KMS-11 (cell line): ENCODE data around the gene HSF2.

Source experiments
- H2AFZ ChIP-seq: fragments of 200-600 bp; sonication (generic); 2 replicates; pipeline ENCODE4 v1.6.1; 2016; ENCODE audit warnings: antibody characterized with exemption, mixed run types, low read depth
- H3K27ac ChIP-seq: fragments of 200-600 bp; sonication (generic); 2 replicates; pipeline ENCODE4 v1.6.1; 2016; ENCODE audit warnings: mild to moderate bottlenecking, mixed run types
- H3K27me3 ChIP-seq: fragments of 200-600 bp; sonication (generic); 2 replicates; pipeline ENCODE4 v1.6.1; 2017; ENCODE audit warnings: mild to moderate bottlenecking, low read depth, mixed run types, moderate library complexity; ENCODE audit not compliant: insufficient read depth
- H3K36me3 ChIP-seq: fragments of 200-600 bp; sonication (generic); 2 replicates; pipeline ENCODE4 v1.6.1; 2017; ENCODE audit warnings: mild to moderate bottlenecking, mixed run types; ENCODE audit not compliant: insufficient read depth
- H3K4me1 ChIP-seq: fragments of 200-600 bp; sonication (generic); 2 replicates; pipeline ENCODE4 v1.6.1; 2016; ENCODE audit warnings: mild to moderate bottlenecking, low read depth, mixed run types; ENCODE audit not compliant: poor library complexity, severe bottlenecking
- H3K4me2 ChIP-seq: fragments of 200-600 bp; sonication (generic); 2 replicates; pipeline ENCODE4 v1.7.0; 2016; ENCODE audit warnings: mild to moderate bottlenecking, mixed run types
- H3K4me3 ChIP-seq: fragments of 200-600 bp; sonication (generic); IDR thresholded peaks from 2 replicates; pipeline ENCODE4 v1.6.1; 2017; ENCODE audit warnings: low read depth, low read length, mixed read lengths; ENCODE audit not compliant: insufficient read depth
- H3K79me2 ChIP-seq: fragments of 200-600 bp; sonication (generic); 2 replicates; pipeline ENCODE4 v1.6.1; 2016; ENCODE audit warnings: low read depth, mixed run types; ENCODE audit not compliant: insufficient read depth
- H3K9ac ChIP-seq: fragments of 200-600 bp; sonication (generic); 2 replicates; pipeline ENCODE4 v1.6.1; 2016; ENCODE audit warnings: mild to moderate bottlenecking, mixed run types
- H4K20me1 ChIP-seq: fragments of 200-600 bp; sonication (generic); 2 replicates; pipeline ENCODE4 v1.6.1; 2016; ENCODE audit warnings: mild to moderate bottlenecking, mixed run types; ENCODE audit not compliant: insufficient read depth
- TF ChIP-seq, protein P1 (sequence below): fragments of 200-600 bp; sonication (generic); conservative IDR thresholded peaks from 2 replicates; pipeline ENCODE4 v1.6.1; 2017; ENCODE audit warnings: low read depth, mild to moderate bottlenecking, antibody characterized with exemption, low read length, moderate library complexity, mixed read lengths

Gene HSF2

DNA sequence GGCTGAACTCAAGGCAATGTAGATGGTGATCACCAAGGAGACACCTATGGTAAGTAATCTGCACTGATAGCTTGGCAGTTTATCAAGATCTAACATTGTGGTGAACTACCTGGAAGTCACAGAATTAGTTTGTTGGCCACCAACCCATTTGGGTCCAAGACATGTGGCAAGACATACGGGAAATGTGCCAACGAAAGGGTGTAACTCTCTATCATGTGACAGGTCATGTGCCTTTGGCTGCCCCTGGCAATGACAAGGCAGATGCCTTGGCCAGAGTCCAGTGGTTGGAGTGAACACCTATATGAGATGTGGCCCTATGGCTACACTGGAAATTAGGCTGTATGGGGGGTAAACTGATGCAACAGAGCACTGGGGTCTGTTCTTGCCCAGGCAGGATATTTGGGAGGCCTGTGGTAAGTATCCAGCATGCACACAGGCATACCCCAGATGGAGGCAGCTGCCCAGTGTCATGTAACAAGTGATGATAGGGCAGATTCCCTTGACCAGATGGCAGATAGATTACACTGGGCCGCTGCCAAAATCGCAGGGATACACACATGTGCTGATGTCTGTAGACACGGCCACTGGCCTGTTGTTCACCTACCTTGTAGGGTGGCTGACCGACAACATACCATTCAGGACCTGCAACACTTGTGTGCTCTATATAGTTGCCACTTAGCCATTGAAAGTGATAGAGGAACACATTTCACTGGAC, 35.5 kb upstream of the HSF2 start:
- Histone ChIP-seq H3K79me2 (no peaks in the 10 kb centered on the region), H2AFZ (no peak overlapping the region), H3K27ac (no peak overlapping the region), H3K36me3 (no peaks in the 10 kb centered on the region), H4K20me1 (no peaks in the 10 kb centered on the region), H3K9ac (no peak overlapping the region), H3K4me2 (no peak overlapping the region), H3K4me1 (no peaks in the 10 kb centered on the region), H3K27me3 (no peaks in the 10 kb centered on the region), H3K4me3 (no peak overlapping the region)
- TF ChIP-seq, protein P1, sequence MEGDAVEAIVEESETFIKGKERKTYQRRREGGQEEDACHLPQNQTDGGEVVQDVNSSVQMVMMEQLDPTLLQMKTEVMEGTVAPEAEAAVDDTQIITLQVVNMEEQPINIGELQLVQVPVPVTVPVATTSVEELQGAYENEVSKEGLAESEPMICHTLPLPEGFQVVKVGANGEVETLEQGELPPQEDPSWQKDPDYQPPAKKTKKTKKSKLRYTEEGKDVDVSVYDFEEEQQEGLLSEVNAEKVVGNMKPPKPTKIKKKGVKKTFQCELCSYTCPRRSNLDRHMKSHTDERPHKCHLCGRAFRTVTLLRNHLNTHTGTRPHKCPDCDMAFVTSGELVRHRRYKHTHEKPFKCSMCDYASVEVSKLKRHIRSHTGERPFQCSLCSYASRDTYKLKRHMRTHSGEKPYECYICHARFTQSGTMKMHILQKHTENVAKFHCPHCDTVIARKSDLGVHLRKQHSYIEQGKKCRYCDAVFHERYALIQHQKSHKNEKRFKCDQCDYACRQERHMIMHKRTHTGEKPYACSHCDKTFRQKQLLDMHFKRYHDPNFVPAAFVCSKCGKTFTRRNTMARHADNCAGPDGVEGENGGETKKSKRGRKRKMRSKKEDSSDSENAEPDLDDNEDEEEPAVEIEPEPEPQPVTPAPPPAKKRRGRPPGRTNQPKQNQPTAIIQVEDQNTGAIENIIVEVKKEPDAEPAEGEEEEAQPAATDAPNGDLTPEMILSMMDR: no peak

DNA sequence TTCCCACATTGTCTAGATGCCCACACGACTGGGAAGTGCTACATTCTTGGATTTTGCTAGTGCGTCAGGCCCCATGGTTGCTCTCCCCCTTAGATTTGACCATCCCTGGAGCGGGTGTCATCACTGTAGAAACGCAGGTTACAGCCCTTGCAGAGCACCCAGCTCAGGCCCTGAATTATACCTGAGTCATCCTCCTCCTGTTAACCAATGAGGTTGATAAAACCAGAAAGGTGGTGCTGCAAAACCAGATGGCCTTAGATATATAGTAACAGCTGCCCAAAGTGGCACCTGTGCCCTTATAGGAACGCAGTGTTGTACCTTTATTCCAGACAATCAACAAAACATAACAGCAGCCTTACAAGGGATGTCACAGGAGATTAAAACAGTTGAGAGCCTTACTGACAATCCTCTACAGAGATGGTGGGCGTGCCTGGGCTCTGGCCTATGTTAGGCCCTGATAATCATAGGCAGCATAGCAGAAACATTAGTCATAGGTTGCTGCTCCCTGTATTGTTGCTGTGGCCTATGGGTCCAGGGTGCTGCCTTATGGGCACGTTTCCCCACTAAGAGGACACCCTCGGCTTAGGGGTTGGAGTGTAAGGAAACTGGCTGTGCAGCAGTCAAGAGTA, 33.6 kb upstream of the HSF2 start:
- Histone ChIP-seq H3K4me1 (no peaks in the 10 kb centered on the region), H3K27ac (no peak overlapping the region), H3K4me2 (no peak overlapping the region), H4K20me1 (no peaks in the 10 kb centered on the region), H3K9ac (no peak overlapping the region), H3K27me3 (no peaks in the 10 kb centered on the region), H3K36me3 (no peaks in the 10 kb centered on the region), H2AFZ (no peak overlapping the region), H3K79me2 (no peaks in the 10 kb centered on the region), H3K4me3 (no peak overlapping the region)
- TF ChIP-seq, protein P1: no peak

DNA sequence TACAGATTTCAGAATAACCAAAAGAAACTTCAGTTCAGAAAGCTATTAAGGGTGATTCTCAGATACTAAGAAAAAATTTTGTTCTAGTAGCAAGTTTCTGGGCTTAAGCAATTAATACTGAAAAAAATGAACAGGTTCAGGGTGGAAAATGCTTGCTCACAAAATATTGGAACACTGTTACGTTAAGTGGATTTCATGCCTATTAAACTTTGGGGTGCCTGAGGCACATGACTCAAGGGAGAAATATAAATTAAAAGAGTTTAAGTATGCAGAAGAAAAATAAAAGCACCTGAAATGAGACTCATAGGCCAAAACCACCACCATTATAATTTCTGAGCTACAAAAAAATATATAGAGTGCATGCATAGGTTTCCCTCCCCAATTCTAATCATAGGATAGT, 32.3 kb upstream of the HSF2 start:
- Histone ChIP-seq H3K79me2 (no peaks in the 10 kb centered on the region), H2AFZ (no peak overlapping the region), H3K9ac (no peak overlapping the region), H3K27ac (no peak overlapping the region), H3K36me3 (no peaks in the 10 kb centered on the region), H3K4me1 (no peaks in the 10 kb centered on the region), H3K4me2 (no peak overlapping the region), H3K27me3 (no peaks in the 10 kb centered on the region), H4K20me1 (no peaks in the 10 kb centered on the region), H3K4me3 (no peak overlapping the region)
- TF ChIP-seq, protein P1: no peak

DNA sequence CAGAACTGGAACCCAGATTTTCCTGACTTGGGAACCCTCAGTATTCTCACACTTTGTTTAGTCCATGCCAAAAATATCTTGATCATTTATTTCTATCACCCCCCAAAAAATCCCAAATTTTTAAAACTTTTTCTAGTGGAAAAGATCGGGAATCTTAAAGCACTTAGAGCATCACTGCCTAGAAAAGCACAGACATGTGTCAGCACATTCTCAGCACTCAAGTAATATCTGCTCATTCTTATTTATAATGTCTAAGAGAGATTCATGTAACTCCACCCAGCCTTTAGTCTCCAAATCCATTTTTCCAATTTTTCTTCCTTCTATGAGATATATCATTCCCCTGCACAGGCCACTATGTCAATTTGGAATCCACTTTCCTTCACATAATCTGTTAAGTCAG, 29.9 kb upstream of the HSF2 start:
- Histone ChIP-seq H3K4me3 (no peak overlapping the region), H2AFZ (no peak overlapping the region)

More for the DNA sequence above, 29.9 kb upstream of the HSF2 start:
- Histone ChIP-seq H3K4me2 (no peak overlapping the region), H3K4me1 (no peaks in the 10 kb centered on the region), H3K36me3 (no peaks in the 10 kb centered on the region), H4K20me1 (no peaks in the 10 kb centered on the region), H3K27me3 (no peaks in the 10 kb centered on the region), H3K79me2 (no peaks in the 10 kb centered on the region), H3K9ac (no peak overlapping the region), H3K27ac (no peak overlapping the region)
- TF ChIP-seq, protein P1: no peak
